Pons (tissue), 1 donor: ENCODE measurements around the gene C1orf94.

Source experiments
- DNase-seq: peaks from one replicate; pipeline ENCODE4 v3.0.0-alpha.2; 2016; ENCODE audit warnings: low spot score

C1orf94 gene

DNA sequence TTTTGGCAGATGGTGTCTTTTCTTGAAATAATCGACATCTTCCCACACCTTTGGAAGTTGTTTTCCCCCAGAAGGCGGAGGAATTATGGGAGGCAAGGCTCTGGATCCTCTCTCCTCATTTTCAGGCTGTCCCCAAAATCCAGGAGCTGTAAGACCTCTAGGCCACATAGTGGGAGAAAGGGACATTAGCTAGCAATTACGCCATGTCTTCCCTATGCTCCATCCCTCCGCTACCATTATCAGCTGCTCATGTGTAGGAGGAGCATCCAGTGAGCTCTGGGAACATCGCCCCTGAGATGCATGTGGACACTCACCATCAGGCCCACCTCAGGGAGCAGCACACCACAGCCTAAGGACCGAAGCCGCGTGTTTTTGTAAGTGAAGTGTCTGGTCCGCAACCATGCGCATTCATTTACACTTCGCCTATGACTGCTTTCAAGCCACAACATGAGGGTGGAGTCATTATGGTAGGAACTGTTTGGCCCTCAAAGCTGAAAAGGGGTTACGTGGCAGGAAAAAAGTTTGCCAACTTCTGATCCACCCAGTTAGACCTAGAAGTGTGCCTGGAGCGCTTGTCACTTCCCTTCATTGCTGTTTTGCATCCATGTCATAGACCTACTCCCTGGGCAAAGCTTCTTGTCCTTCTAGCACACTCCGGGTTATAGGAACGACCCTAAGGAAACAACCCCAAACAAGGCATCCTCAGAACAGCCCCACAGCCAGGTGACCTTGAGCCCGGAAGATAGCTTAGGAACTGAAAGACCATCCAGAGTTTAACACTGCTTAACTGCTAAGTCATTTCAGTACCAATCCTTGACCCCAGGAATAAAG, 85.5 kb downstream of the C1orf94 start:
- DNase-seq: no peak

DNA sequence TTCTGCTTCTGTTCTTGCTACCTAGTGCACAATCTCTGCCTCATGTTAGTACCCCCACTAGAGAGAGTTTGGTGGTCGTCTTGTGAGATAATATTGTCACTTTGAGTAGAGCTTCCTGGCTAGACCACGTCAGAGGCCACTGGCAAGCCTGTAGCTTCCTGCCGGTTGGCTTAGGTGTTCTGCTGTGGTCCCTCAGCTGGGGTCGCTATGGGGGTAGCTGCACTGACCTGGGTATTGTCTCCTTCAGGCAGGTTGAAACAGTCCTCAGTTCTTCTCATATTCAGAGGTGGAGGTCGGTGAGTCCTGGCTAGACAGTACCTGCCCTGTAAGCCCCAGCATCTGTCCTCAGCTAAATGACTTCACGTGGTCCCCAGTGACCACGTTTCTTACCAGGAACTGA, 86.2 kb downstream of the C1orf94 start:
- no peak for DNase-seq

GRCh38 chr1:34263406-34263805, 86.7 kb downstream of the C1orf94 start:
- DNase-seq: no peak

DNA sequence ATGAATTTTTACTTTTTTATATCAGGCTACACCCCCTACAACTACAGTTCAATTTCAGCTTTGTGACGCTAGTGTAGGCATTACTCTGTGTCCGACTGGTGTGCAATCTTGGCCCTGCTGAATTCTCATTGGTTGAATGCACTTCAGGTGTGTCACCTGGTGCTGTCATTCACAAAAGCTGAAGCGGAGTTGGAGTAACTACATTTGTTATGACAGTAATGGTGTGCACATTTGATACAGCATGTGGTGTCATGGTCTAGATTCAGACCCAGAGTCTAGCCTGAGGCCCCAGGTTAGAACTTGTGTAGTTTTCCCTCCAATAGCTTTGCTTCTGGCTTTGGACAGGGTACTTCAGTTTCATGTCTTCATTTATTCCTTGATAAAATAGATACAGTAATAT, 88.7 kb downstream of the C1orf94 start:
- DNase-seq: no peak

DNA sequence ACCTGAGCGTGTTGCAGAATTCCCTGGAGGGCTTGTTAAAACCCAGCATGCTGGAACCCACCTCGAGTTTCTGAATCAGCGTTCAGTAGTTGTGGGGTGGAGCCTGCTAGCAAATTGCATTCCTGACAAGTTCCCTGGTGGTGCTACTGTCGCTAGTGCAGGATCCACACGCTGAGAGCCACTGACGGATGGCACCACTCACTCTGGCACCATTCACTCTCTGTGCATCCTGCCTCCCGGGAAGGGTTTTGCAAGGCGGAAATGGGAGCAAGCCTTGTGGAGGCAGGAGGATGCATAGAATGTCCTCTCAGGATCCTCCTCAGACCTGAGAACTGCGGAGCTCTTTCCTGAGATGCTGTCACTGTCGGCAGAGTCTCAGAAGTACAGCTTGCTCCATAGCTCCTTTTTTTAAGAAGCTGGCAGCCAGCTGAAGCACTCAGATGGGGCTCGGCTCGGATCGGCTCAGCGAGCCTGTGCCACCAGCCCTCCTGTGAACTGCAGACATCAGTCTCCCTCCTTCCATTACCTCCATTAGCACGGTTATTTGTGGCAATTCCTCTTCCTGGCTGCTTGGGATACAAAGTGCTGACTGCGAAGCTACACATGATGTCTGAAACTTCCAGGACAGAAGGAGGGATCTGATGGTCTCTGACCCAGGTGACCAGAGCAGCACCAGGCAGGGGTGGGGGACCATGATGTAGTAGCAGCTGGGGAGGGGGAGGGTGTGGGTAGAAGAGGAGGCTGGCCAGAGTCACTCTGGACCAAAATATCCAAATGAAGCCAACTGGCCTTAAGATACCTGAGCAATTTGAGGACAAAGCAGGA, 89.6 kb downstream of the C1orf94 start:
- peak; percentile 1 for DNase-seq

DNA sequence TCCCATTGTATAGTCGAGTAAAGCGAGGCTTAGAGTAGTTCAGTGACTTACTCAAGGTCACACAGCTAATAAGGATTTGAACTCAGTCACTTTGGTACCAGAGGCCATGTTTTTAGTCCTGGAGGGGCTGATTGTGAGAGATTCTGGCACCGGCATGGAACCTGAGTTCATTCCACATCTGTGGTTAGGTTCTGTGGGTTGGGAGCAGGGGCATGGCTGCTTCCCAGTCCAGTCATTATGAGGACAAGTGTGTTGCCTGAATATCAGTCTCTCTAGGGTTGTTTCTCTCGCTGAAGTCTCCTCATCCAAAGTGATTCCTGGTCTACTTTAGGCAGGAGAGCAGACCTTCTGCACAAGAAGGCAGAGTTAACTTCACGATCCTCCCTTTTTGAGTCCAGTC, 90.6 kb downstream of the C1orf94 start:
- DNase-seq: no peak

DNA sequence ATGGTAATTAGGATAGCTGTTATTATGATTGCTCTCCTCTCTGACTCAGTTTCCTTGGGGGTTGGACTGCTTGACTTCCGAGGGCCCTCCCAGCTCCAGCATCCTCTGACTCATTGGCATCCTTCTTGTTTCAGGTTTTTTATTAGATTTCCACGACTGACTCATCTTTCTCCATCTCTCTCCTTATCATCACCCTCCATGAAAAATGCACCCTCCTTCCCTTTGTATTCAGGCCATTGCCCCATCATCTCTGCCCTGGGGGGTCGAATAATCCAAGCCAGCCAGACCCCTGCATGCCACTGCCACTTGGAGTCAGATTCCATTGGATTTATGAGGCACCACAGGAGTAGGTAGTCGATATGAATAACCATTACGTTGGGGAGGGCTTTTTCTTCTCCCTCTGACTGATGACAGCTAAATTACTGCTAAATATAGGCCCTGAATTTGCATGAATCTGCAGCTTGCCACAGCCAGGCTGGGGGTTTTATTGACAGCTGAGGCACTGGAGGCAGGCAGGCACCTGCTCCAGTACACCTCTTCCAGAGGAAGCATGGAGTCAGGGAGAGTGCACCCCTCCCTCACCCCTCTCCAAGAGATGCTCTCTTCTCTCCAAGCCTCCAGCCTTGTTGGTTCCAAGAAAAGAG, 91.7 kb downstream of the C1orf94 start:
- DNase-seq: no peak
